ENCODE data around the gene CCDC127. TPM values are rescaled to one million over a fixed set of nuclear protein-coding genes. Genes with fewer than 3 reads are reported as not detected.

Gene CCDC127
- total RNA-seq, 1 donor = 4.3 TPM

DNA sequence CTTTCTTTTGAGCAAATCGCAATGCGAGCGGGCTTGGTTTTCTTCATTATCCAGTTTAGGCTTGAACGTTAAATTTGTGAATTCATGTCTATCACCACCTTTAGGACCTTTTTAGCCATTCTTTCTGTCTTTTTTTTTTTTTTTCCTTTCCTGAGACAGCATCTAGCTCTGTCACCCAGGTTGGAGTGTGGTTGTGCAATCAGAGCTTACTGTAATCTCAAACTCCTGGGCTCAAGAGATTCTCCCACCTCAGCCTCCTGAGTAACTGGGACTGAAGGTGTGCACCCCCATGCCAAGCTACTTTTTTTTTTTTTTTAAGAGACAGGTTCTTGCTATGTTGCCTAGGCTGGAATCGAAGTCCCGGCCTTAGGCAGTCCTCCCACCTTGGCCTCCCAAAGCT is 65.9 kb downstream of the CCDC127 start:
- TF ChIP-seq, protein P1, sequence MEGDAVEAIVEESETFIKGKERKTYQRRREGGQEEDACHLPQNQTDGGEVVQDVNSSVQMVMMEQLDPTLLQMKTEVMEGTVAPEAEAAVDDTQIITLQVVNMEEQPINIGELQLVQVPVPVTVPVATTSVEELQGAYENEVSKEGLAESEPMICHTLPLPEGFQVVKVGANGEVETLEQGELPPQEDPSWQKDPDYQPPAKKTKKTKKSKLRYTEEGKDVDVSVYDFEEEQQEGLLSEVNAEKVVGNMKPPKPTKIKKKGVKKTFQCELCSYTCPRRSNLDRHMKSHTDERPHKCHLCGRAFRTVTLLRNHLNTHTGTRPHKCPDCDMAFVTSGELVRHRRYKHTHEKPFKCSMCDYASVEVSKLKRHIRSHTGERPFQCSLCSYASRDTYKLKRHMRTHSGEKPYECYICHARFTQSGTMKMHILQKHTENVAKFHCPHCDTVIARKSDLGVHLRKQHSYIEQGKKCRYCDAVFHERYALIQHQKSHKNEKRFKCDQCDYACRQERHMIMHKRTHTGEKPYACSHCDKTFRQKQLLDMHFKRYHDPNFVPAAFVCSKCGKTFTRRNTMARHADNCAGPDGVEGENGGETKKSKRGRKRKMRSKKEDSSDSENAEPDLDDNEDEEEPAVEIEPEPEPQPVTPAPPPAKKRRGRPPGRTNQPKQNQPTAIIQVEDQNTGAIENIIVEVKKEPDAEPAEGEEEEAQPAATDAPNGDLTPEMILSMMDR (IDR thresholded peaks at IDR 0.05; ENCODE audit: extremely low read depth, low read depth, low read length) = no peak
- Histone ChIP-seq H4K20me1 (ENCODE audit: insufficient read depth, low read length) (no peaks in the 10 kb centered on the region), H3K4me2 (ENCODE audit: insufficient read depth, low read length) (no peak overlapping the region), H3K4me1 (ENCODE audit: insufficient read depth, low read length) (peaks cover 9% of the 10 kb centered on the region), H3K36me3 (ENCODE audit: insufficient read depth, low read length) (no peaks in the 10 kb centered on the region), H2AFZ (ENCODE audit: low read length) (no peak overlapping the region), H3K9me3 (ENCODE audit: low read depth, low read length) (peaks cover 6% of the 10 kb centered on the region), H3K27me3 (ENCODE audit: insufficient read depth, low read length) (no peaks in the 10 kb centered on the region), H3K27ac (ENCODE audit: low read depth, low read length) (no peak overlapping the region), H3K4me3 (ENCODE audit: insufficient read depth, low read length) (no peak overlapping the region), H3K79me2 (ENCODE audit: insufficient read depth, low read length) (no peaks in the 10 kb centered on the region)
- DNase-seq (ENCODE audit: insufficient read length, low spot score, missing footprints) = no peak

DNA sequence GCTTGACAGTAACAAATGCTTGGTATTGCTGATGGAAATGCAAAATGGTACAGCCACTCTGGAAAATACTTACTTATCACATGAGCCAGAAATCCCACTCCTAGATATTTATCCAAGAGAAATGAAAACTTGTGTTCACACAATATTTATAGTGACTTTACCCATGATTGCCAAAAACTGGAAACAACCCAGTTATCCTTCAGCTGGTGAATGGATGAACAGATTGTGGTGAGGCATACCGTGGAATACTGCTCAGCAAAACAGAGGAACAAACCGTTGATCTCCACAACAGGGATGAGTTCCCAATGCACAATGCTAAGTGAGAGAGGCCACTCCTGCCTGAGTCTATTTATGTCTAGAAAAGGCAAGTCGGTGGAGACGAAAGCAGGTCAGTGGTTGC is 67.2 kb downstream of the CCDC127 start:
- H3K27ac ChIP-seq (ENCODE audit: low read depth, low read length) = no peak overlapping the region
- H3K4me2 ChIP-seq (ENCODE audit: insufficient read depth, low read length) = no peak overlapping the region
- H3K79me2 ChIP-seq (ENCODE audit: insufficient read depth, low read length) = no peaks in the 10 kb centered on the region
- H3K9me3 ChIP-seq (ENCODE audit: low read depth, low read length) = peaks cover 9% of the 10 kb centered on the region
- H3K4me3 ChIP-seq (ENCODE audit: insufficient read depth, low read length) = no peak overlapping the region
- no peaks in the 10 kb centered on the region for H4K20me1 ChIP-seq (ENCODE audit: insufficient read depth, low read length)
- H3K27me3 ChIP-seq (ENCODE audit: insufficient read depth, low read length) = no peaks in the 10 kb centered on the region
- no peak overlapping the region for H2AFZ ChIP-seq (ENCODE audit: low read length)
- TF ChIP-seq, protein P1 (IDR thresholded peaks at IDR 0.05; ENCODE audit: extremely low read depth, low read depth, low read length) = no peak
- no peak for DNase-seq (ENCODE audit: insufficient read length, low spot score, missing footprints)
- no peaks in the 10 kb centered on the region for H3K36me3 ChIP-seq (ENCODE audit: insufficient read depth, low read length)
- peaks cover 9% of the 10 kb centered on the region for H3K4me1 ChIP-seq (ENCODE audit: insufficient read depth, low read length)

DNA sequence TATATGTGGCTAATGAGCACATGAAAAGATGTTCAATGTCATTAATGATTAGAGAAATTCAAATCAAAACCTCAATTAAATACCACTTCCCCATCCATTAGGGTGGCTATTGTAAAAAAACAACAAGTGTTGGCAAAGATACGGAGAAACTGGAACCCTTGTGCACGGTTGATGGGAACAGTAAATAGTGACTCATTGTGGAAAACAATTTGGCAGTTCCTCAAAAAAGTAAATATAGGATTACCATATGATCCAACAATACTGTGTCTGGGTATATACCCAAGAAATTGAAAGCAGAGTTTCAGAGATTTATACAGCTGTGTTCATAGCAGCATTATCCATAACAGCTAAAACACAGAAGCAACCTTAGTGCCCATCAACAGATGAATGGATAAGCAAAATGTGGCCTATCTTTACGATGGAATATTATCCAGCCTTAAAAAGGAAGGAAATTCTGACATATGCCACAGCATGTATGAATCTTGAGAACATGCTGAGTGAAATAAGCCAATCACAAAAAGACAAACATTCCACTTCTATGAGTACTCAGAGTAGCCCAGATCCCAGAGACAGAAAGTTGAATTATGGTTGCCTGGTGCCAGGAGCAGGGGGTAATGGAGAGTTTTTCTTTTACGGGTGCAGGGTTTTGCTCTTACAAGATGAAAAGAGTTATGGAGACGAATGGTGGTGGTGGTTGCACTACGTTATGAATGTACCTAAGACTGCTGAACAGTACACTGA is 68.0 kb downstream of the CCDC127 start:
- no peaks in the 10 kb centered on the region for H3K27me3 ChIP-seq (ENCODE audit: insufficient read depth, low read length)
- H3K4me3 ChIP-seq (ENCODE audit: insufficient read depth, low read length) = no peak overlapping the region
- no peak overlapping the region for H3K27ac ChIP-seq (ENCODE audit: low read depth, low read length)
- H2AFZ ChIP-seq (ENCODE audit: low read length) = no peak overlapping the region
- DNase-seq (ENCODE audit: insufficient read length, low spot score, missing footprints) = peak; percentile 79
- H3K79me2 ChIP-seq (ENCODE audit: insufficient read depth, low read length) = no peaks in the 10 kb centered on the region
- H3K36me3 ChIP-seq (ENCODE audit: insufficient read depth, low read length) = no peaks in the 10 kb centered on the region
- TF ChIP-seq, protein P1 (IDR thresholded peaks at IDR 0.05; ENCODE audit: extremely low read depth, low read depth, low read length) = no peak
- H3K9me3 ChIP-seq (ENCODE audit: low read depth, low read length) = peaks cover 9% of the 10 kb centered on the region
- H3K4me1 ChIP-seq (ENCODE audit: insufficient read depth, low read length) = peaks cover 9% of the 10 kb centered on the region
- H3K4me2 ChIP-seq (ENCODE audit: insufficient read depth, low read length) = no peak overlapping the region
- H4K20me1 ChIP-seq (ENCODE audit: insufficient read depth, low read length) = no peaks in the 10 kb centered on the region

DNA sequence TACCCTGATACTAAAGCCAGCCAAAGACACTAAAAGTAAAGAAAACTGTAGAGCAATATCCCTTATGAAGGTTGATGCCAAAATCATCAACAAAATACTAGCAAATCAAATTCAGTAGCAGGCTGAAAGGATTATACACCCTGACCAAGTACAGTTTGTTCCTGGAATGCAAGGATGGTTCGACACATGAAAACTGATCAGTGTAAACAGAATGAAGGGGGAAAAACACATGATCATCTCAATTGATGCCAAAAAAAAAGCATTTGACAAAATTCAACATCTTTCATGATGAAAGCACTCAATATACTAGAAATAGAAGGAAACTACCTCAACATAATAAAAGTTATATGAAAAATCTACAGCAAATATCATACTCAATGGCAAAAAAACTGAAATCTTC is 70.2 kb downstream of the CCDC127 start:
- TF ChIP-seq, protein P1 (IDR thresholded peaks at IDR 0.05; ENCODE audit: extremely low read depth, low read depth, low read length) = no peak
- no peak for DNase-seq (ENCODE audit: insufficient read length, low spot score, missing footprints)
- H3K27ac ChIP-seq (ENCODE audit: low read depth, low read length) = no peak overlapping the region
- no peaks in the 10 kb centered on the region for H4K20me1 ChIP-seq (ENCODE audit: insufficient read depth, low read length)
- H3K9me3 ChIP-seq (ENCODE audit: low read depth, low read length) = peaks cover 9% of the 10 kb centered on the region
- H3K4me2 ChIP-seq (ENCODE audit: insufficient read depth, low read length) = no peak overlapping the region
- no peaks in the 10 kb centered on the region for H3K4me1 ChIP-seq (ENCODE audit: insufficient read depth, low read length)
- no peak overlapping the region for H3K4me3 ChIP-seq (ENCODE audit: insufficient read depth, low read length)
- peaks cover 5% of the 10 kb centered on the region for H3K27me3 ChIP-seq (ENCODE audit: insufficient read depth, low read length)
- H3K79me2 ChIP-seq (ENCODE audit: insufficient read depth, low read length) = no peaks in the 10 kb centered on the region
- no peaks in the 10 kb centered on the region for H3K36me3 ChIP-seq (ENCODE audit: insufficient read depth, low read length)
- H2AFZ ChIP-seq (ENCODE audit: low read length) = no peak overlapping the region

Other genes with a start within 250 kb of the CCDC127 start
- under 0.01 and 0.36 TPM in 2 replicates for gene PLEKHG4B, start 126.0 kb downstream of the CCDC127 start, total RNA-seq
- gene LRRC14B, start 26.7 kb downstream of the CCDC127 start, total RNA-seq = under 0.01 TPM in 1 of 2 replicates, not detected in the other
- 83.6 and 84.6 TPM in 2 replicates for gene SDHA, start 167 bp upstream of the CCDC127 start, total RNA-seq
- 60.1 and 71.3 TPM in 2 replicates for gene PDCD6, start 53.5 kb upstream of the CCDC127 start, total RNA-seq
- gene AHRR, start 103.6 kb upstream of the CCDC127 start, total RNA-seq = 52.2 and 54.6 TPM in 2 replicates
- 39.8 and 49.2 TPM in 2 replicates for gene EXOC3, start 225.0 kb upstream of the CCDC127 start, total RNA-seq

Data from osteoblast (primary cell).